GM23338 (cell line): ENCODE results near the gene HOXD9.

Experiments used
- CTCF ChIP-seq, 2 experiments: fragments of 200-600 bp in 1 of 2; sonication (generic) in 1 of 2; conservative IDR thresholded peaks; 2 replicates each; pipeline versions ENCODE4 v1.5.1 to v1.6.1; 2016 to 2017; ENCODE audit warnings: antibody characterized with exemption in 2 of 2, low read depth in 2 of 2, mild to moderate bottlenecking in 2 of 2, moderate library complexity in 1 of 2
- EZH2 ChIP-seq: fragments of 200-600 bp; sonication (generic); IDR thresholded peaks from one replicate; pipeline ENCODE4 v1.8.0; 2017; ENCODE audit warnings: antibody characterized with exemption, mild to moderate bottlenecking, low read depth; ENCODE audit not compliant: unreplicated experiment
- JUNB ChIP-seq: IDR thresholded peaks from one replicate; pipeline ENCODE4 v1.6.1; 2016; ENCODE audit warnings: antibody characterized with exemption; ENCODE audit not compliant: unreplicated experiment
- POLR2AphosphoS5 ChIP-seq: IDR thresholded peaks from 2 replicates; pipeline ENCODE4 v1.6.1; 2016; ENCODE audit warnings: antibody characterized with exemption, low read depth
- TF ChIP-seq, protein P1 (sequence below): IDR thresholded peaks from 2 replicates; pipeline ENCODE4 v1.6.1; 2016; ENCODE audit warnings: antibody characterized with exemption

GRCh38 chr2:176117162-176117822, 5.2 kb upstream of the HOXD9 start:
- no peak for TF ChIP-seq CTCF (conservative IDR thresholded peaks at IDR 0.05; ENCODE audit: low read depth in 2 of 2)
- no peak for TF ChIP-seq JUNB
- peak; percentile 42 for TF ChIP-seq EZH2
- TF ChIP-seq POLR2AphosphoS5, result no peak
- TF ChIP-seq, protein P1, sequence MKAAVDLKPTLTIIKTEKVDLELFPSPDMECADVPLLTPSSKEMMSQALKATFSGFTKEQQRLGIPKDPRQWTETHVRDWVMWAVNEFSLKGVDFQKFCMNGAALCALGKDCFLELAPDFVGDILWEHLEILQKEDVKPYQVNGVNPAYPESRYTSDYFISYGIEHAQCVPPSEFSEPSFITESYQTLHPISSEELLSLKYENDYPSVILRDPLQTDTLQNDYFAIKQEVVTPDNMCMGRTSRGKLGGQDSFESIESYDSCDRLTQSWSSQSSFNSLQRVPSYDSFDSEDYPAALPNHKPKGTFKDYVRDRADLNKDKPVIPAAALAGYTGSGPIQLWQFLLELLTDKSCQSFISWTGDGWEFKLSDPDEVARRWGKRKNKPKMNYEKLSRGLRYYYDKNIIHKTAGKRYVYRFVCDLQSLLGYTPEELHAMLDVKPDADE, result no peak
